ENCODE results near the gene SPOCK1. TPM values are rescaled to one million over a fixed set of nuclear protein-coding genes. Genes with fewer than 3 reads are reported as not detected.

SPOCK1 gene
- total and polyA plus RNA-seq, 2 of the 13 experiments (the other 11 are each of a cell fraction or from before 2014, with no cell fraction given), result 0.18 to 0.29 TPM

DNA sequence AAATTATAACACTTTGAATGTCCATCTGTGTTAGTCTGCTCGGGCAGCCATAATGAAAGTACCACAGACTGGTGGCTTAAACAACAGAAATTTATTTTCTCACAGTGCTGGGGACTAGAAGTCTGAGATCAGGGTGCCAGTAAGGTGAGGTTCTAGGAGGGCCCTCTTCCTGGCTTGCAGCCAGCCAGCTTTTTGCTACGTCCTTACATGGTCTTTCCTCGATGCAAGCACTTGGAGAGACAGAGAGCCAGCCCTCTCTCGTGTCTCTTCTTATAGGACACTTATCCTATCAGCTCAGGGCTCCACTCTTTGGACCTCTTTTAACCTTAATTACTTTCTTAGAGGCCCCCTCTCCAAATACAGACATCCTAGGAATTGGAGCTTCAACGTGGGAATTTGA, 351.8 kb downstream of the SPOCK1 start:
- CTCF ChIA-PET (ENCODE audit: low intra/inter-chr PET ratio, low total read pairs), result no interaction called here

More for the DNA sequence above, 351.8 kb downstream of the SPOCK1 start:
- H3K4me2 ChIP-seq (ENCODE audit: low read depth, low read length), result no peak overlapping the region
- no TSS peak for BruUV-seq (replicated peaks)
- H3K79me2 ChIP-seq (ENCODE audit: insufficient read depth, low read length), result no peaks in the 10 kb centered on the region
- H2AFZ ChIP-seq (ENCODE audit: low read length), result no peak overlapping the region
- TF ChIP-seq FLYWCH1 (CRISPR knock-in tag; IDR thresholded peaks at IDR 0.05), result no peak
- no peak for TF ChIP-seq ZNF136 (CRISPR knock-in tag; IDR thresholded peaks at IDR 0.05; ENCODE audit: low read depth)
- TF ChIP-seq KLF6 (CRISPR knock-in tag; IDR thresholded peaks at IDR 0.05), result no peak
- no peak for TF ChIP-seq GABPB1 (CRISPR knock-in tag; IDR thresholded peaks at IDR 0.05)
- TF ChIP-seq CBX5 (CRISPR knock-in tag; IDR thresholded peaks at IDR 0.05; ENCODE audit: borderline replicate concordance), result no peak
- TF ChIP-seq ZNF816 (CRISPR knock-in tag; IDR thresholded peaks at IDR 0.05; ENCODE audit: borderline replicate concordance), result no peak
- no peak for TF ChIP-seq ZNF17 (CRISPR knock-in tag; IDR thresholded peaks at IDR 0.05)
- TF ChIP-seq ZMYM4 (CRISPR knock-in tag; IDR thresholded peaks at IDR 0.05), result no peak
- TF ChIP-seq, protein P1, sequence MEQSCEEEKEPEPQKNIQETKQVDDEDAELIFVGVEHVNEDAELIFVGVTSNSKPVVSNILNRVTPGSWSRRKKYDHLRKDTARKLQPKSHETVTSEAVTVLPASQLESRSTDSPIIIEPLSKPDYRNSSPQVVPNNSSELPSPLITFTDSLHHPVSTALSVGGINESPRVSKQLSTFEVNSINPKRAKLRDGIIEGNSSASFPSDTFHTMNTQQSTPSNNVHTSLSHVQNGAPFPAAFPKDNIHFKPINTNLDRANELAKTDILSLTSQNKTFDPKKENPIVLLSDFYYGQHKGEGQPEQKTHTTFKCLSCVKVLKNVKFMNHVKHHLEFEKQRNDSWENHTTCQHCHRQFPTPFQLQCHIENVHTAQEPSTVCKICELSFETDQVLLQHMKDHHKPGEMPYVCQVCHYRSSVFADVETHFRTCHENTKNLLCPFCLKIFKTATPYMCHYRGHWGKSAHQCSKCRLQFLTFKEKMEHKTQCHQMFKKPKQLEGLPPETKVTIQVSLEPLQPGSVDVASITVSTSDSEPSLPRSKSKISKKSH (CRISPR knock-in tag; IDR thresholded peaks at IDR 0.05; ENCODE audit: borderline replicate concordance), result no peak
- TF ChIP-seq, protein P2, sequence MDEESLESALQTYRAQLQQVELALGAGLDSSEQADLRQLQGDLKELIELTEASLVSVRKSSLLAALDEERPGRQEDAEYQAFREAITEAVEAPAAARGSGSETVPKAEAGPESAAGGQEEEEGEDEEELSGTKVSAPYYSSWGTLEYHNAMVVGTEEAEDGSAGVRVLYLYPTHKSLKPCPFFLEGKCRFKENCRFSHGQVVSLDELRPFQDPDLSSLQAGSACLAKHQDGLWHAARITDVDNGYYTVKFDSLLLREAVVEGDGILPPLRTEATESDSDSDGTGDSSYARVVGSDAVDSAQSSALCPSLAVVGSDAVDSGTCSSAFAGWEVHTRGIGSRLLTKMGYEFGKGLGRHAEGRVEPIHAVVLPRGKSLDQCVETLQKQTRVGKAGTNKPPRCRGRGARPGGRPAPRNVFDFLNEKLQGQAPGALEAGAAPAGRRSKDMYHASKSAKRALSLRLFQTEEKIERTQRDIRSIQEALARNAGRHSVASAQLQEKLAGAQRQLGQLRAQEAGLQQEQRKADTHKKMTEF (CRISPR knock-in tag; IDR thresholded peaks at IDR 0.05), result no peak
- TF ChIP-seq, protein P3, sequence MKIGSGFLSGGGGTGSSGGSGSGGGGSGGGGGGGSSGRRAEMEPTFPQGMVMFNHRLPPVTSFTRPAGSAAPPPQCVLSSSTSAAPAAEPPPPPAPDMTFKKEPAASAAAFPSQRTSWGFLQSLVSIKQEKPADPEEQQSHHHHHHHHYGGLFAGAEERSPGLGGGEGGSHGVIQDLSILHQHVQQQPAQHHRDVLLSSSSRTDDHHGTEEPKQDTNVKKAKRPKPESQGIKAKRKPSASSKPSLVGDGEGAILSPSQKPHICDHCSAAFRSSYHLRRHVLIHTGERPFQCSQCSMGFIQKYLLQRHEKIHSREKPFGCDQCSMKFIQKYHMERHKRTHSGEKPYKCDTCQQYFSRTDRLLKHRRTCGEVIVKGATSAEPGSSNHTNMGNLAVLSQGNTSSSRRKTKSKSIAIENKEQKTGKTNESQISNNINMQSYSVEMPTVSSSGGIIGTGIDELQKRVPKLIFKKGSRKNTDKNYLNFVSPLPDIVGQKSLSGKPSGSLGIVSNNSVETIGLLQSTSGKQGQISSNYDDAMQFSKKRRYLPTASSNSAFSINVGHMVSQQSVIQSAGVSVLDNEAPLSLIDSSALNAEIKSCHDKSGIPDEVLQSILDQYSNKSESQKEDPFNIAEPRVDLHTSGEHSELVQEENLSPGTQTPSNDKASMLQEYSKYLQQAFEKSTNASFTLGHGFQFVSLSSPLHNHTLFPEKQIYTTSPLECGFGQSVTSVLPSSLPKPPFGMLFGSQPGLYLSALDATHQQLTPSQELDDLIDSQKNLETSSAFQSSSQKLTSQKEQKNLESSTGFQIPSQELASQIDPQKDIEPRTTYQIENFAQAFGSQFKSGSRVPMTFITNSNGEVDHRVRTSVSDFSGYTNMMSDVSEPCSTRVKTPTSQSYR (CRISPR knock-in tag; IDR thresholded peaks at IDR 0.05; ENCODE audit: borderline replicate concordance), result no peak
- TF ChIP-seq TBL1XR1 (IDR thresholded peaks at IDR 0.05; ENCODE audit: borderline replicate concordance, low read length, partially characterized antibody), result no peak
- TF ChIP-seq, protein P4, sequence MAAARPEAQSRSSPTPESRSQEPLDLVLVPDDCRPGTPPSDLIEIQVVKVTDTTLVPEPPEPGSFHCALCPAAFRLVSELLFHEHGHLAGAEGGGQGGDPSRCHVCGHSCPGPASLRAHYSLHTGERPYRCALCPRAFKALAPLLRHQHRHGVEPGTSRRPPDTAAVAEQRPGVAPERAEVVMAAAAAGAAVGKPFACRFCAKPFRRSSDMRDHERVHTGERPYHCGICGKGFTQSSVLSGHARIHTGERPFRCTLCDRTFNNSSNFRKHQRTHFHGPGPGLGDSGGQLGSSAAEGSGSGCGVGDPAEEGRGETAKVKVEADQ (CRISPR knock-in tag; IDR thresholded peaks at IDR 0.05; ENCODE audit: borderline replicate concordance), result no peak
- no peak for TF ChIP-seq ZNF670 (CRISPR knock-in tag; IDR thresholded peaks at IDR 0.05; ENCODE audit: borderline replicate concordance)
- no peak for TF ChIP-seq XRCC5 (optimal IDR thresholded peaks at IDR 0.05; ENCODE audit: low read length)
- peaks cover 0 to 3% of the 10 kb centered on the region in 2 experiments; a peak in 1 of 5 replicates for H3K27me3 ChIP-seq (ENCODE audit: control insufficient read depth in 1 of 2, insufficient read depth in 2 of 2, low read length in 2 of 2)
- FAIRE-seq (no peak), DNase-seq (ENCODE audit: low spot score) (no peak), ATAC-seq (no peak)
- intact Hi-C loops (cut with micrococcal nuclease; ENCODE audit: unreplicated experiment) (no loop called here), in situ Hi-C loops (cut with HindIII; ENCODE audit: extremely low pct_ligation_motif_present, low pct_unique_long_range_greater_than_20kb) (no loop called here)
- no peaks in the 10 kb centered on the region for H4K20me1 ChIP-seq (ENCODE audit: insufficient read depth, low read length)
- WGBS (ENCODE audit: low lambda C conversion rate), result 2% methylated on average over 5 of the region's 5 CpGs
- no peak overlapping the region for H3K4me3 ChIP-seq (replicated peaks in 1 of 3; ENCODE audit: insufficient read depth in 1 of 3, low read depth in 2 of 3, low read length in 3 of 3)
- H3K9me3 ChIP-seq (ENCODE audit: low read length), result no peaks in the 10 kb centered on the region
- H3K4me1 ChIP-seq (ENCODE audit: insufficient read depth, low read length), result no peaks in the 10 kb centered on the region
- no peaks in the 10 kb centered on the region for H3K36me3 ChIP-seq (replicated peaks in 1 of 2; ENCODE audit: control insufficient read depth in 1 of 2, insufficient read depth in 2 of 2, low read length in 2 of 2)
- POLR2A ChIA-PET, result no interaction called here
- H3K9ac ChIP-seq (ENCODE audit: insufficient read depth, low read depth, low read length), result no peak overlapping the region
- no peak overlapping the region for H3K27ac ChIP-seq (ENCODE audit: extremely low read length, insufficient read depth, low read length)
